Measurements from ENCODE around the gene SBDS.

GRCh38 chr7:66950311-66950710 is 45.1 kb downstream of the SBDS start:
- TF ChIP-seq ZBTB49 (tag by site-specific recombination; IDR thresholded peaks at IDR 0.05; ENCODE audit: low read depth), result no peak
- TF ChIP-seq ATF2 (tag by site-specific recombination; IDR thresholded peaks at IDR 0.05; ENCODE audit: low read depth), result no peak

Data from HEK293 (cell line).